Stimulated activated CD4-positive, alpha-beta T cell treated with anti-CD3 and anti-CD28 coated beads, Interleukin-2, amount 100 ng/mL, for 4 hours (primary cell): ENCODE data around the gene DCD.

Experiments
- DNase-seq: peaks from one replicate; pipeline ENCODE4 v3.0.0-alpha.2; 2020; ENCODE audit warnings: low read depth

DCD gene

DNA sequence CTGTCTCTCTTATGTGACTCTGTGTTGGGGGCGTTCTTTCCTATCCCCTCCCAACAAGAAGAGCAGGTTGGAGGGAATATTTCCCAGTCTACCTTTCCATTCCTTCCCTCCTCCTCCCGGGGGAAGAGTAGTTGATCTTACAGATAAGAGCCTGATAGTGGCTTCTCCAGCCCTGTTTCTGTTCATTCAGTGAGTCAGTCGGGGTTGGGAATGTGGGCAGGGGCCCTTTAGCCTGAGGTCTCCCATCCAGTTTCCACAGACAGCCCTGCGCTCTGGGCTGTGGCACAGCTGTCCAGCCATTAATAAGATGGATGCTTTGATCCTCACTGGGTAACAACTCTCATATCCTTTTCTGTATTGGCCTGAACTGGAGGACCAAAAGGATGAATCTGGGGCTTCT, 41.6 kb downstream of the DCD start:
- DNase-seq, result no peak

GRCh38 chr12:54605138-54605970, 42.8 kb downstream of the DCD start:
- DNase-seq, result no peak

GRCh38 chr12:54604436-54604835, 43.7 kb downstream of the DCD start:
- no peak for DNase-seq

GRCh38 chr12:54603872-54604271, 44.3 kb downstream of the DCD start:
- DNase-seq, result no peak

DNA sequence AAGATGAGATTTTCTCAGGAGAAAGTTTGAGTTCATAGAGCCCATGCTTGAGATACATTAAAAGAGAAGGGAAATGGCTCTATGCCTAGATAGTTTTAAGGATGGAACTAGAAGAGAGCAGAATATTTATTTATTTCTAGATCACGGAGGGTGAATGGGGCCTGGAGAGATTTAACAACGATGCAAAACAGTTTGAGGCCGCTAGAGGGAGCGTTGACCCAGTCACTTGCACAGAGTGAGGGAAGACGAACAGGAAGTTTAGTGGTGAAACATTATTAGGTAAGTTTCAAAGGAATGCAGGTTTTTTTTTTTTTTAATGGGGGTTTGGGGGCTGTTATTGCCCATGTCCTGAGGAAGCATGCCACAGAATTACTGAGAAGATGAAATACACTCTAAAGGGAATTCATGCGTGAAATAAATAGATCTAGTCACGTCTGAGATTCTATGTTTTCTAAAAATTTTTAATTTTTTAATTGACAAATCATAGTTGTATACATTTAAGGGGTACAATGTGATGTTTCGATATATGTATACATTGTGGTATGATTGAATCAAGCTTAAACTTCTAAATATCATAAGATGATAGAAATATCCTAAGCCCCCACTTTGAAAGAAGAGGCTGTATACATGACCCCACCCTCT, 44.9 kb downstream of the DCD start:
- DNase-seq, result peak; percentile 37

DNA sequence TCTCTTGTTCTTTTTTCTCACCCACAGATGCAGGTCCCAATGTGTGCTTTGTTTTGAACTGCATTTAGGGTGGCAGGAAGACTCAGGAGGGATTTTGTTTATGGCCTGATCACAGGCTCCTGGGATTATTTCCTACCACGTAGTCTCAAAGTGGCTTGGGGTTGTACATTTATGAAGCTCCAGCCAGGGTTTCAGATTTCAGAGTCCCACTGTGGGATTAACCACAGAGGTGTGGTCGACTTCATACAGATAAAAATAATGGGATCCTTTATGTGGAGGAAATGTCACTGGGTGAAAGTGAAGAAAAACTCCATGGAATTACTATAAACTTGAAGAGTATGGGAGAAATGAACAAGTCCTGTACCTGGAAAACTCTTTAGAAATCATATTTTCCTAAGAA, 45.5 kb downstream of the DCD start:
- DNase-seq, result no peak

GRCh38 chr12:54601841-54602240, 46.3 kb downstream of the DCD start:
- no peak for DNase-seq

GRCh38 chr12:54598970-54599369, 49.2 kb downstream of the DCD start:
- DNase-seq, result no peak

DNA sequence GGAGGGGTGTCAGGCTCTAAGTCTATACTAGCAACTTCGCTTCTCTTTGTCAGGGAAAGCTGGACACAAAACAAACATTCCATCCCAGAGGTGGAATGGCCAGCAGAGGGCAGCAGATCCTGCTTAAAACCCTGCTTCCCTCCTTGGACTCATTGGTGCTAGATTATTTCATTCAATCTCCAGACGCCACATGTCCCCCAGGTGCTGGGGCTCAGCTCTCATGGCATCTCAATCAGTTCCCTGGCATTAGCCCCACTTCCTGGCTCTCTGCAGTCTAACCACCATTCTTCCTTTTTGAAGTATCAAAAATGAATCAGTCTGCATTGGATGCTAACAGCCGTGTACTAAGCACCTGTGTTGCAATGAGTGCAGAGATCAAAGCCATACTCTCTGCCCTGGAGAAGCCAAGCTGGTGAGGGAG, 51.6 kb downstream of the DCD start:
- peak; percentile 18 for DNase-seq

DNA sequence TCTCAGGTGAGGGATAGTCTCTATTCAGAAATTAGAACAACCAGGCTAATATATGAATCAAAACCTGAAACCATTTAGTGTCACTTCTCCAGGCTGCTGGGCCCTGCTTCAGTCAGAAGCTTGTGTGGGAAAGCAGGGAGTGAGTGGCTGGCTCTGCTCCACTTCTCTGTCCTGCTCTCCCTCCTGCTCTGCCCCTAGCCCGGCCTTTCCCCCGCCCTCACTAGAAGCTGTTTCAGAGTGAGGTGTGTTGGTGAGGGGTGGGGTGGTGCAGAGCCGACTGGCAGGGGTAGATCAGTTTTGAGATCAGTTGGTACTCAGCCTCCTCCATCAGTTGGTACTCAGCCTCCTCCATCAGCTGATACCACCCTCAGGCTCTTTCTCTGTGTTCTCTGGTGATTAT, 52.7 kb downstream of the DCD start:
- no peak for DNase-seq
